ENCODE results near the gene STRN3. TPM values are rescaled to one million over a fixed set of nuclear protein-coding genes. Genes with fewer than 3 reads are reported as not detected.
A peak's percentile ranks its signal among the peaks of the same experiment; 100 is the strongest.
"Not testable (repeated sequence)": the region's sequence is repeated elsewhere in the genome, so short reads cannot be mapped to it uniquely, and the experiment has no call there.

Gene STRN3, protein sequence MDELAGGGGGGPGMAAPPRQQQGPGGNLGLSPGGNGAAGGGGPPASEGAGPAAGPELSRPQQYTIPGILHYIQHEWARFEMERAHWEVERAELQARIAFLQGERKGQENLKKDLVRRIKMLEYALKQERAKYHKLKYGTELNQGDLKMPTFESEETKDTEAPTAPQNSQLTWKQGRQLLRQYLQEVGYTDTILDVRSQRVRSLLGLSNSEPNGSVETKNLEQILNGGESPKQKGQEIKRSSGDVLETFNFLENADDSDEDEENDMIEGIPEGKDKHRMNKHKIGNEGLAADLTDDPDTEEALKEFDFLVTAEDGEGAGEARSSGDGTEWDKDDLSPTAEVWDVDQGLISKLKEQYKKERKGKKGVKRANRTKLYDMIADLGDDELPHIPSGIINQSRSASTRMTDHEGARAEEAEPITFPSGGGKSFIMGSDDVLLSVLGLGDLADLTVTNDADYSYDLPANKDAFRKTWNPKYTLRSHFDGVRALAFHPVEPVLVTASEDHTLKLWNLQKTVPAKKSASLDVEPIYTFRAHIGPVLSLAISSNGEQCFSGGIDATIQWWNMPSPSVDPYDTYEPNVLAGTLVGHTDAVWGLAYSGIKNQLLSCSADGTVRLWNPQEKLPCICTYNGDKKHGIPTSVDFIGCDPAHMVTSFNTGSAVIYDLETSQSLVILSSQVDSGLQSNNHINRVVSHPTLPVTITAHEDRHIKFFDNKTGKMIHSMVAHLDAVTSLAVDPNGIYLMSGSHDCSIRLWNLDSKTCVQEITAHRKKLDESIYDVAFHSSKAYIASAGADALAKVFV
- 4.9 TPM for polyA plus RNA-seq

DNA sequence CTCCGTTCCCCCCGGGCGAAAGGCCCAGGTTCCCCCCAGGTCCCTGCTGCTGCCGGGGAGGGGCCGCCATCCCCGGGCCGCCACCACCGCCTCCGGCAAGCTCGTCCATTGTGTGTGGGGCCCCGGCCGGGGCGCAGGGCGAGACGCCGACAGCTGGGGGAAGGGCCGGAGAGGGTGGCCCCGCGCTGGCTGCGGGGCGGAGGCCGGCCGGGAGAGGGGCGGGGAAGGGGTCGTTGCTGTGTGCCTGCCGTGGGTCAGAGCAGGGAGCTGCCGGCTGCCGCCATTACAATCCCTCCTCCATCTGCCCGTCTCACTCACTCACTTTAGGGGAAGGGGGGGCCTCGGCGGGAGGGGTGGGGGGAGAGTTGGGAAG, at the start of gene STRN3:
Gene STRN3 (minus strand): TSS at position 303 of the 373 bp plus-strand sequence. CDS start 194 bp downstream, at position 109.
- peaks cover 2% of the 10 kb centered on the region for H3K36me3 Mint-ChIP-seq
- H3K4me3 Mint-ChIP-seq, result peak within 1 kb of the TSS; percentile 97 to 99 (median 98)
- H3K27ac Mint-ChIP-seq, result peak within 1 kb of the TSS; percentile 94 to 98 (median 97)
- no peaks in the 10 kb centered on the region for H3K27me3 Mint-ChIP-seq
- no peaks in the 10 kb centered on the region for H3K9me3 Mint-ChIP-seq
- peaks cover 31 to 46% (median 34%) of the 10 kb centered on the region in 3 donors for H3K4me1 Mint-ChIP-seq

DNA sequence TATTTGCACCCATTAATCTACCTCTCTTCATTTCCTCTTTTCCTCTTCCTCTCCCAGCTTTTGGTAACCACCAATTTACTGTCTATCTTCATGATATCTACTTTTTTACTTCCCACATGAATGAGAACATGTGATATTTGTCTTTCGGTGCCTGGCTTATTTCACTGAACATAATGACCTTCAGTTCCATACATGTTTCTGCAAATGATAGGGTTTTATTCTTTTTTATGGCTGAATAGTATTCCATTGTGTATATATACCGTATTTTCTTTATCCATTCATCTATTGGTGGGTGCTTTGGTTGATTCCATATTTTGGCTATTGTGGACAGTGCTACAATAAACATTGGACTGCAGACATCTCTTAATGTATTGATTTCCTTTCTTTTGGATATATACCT, 49.0 kb upstream of the STRN3 start:
- Mint-ChIP-seq H3K36me3 (peaks cover 10% of the 10 kb centered on the region), H3K27me3 (no peaks in the 10 kb centered on the region), H3K27ac (peak overlapping the region in 1 of 3 donors; percentile 49)

DNA sequence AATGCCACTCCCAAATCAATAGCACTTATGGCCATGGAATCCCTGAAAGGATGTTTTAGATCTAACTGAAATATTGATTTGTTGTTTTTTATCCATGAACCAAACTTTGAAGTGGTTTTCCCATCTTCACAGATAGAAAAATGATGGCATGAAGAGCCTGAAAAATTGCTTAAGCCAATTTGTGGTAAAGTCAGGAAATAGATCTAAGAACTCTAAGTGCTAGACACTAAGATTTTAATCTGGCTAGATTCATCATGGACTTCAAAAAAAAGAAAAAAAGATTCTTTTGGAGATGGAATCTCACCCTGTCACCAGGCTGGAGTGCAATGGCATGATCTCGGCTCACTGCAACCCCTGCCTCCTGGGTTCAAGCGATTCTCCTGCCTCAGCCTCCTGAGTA, 45.0 kb upstream of the STRN3 start:
- Mint-ChIP-seq H3K27me3 (no peaks in the 10 kb centered on the region), H3K27ac (no peak overlapping the region), H3K9me3 (peaks cover 2 to 6% (median 4%) of the 10 kb centered on the region in 3 donors), H3K4me3 (no peak overlapping the region), H3K4me1 (peaks cover 0 to 2% (median 0%) of the 10 kb centered on the region in 3 donors), H3K36me3 (peaks cover 7% of the 10 kb centered on the region)

More for the DNA sequence above, 49.0 kb upstream of the STRN3 start:
- H3K4me1 Mint-ChIP-seq, result peaks cover 0 to 2% (median 0%) of the 10 kb centered on the region in 3 donors
- H3K9me3 Mint-ChIP-seq, result peaks cover 2 to 6% (median 4%) of the 10 kb centered on the region in 3 donors
- H3K4me3 Mint-ChIP-seq, result no peak overlapping the region

DNA sequence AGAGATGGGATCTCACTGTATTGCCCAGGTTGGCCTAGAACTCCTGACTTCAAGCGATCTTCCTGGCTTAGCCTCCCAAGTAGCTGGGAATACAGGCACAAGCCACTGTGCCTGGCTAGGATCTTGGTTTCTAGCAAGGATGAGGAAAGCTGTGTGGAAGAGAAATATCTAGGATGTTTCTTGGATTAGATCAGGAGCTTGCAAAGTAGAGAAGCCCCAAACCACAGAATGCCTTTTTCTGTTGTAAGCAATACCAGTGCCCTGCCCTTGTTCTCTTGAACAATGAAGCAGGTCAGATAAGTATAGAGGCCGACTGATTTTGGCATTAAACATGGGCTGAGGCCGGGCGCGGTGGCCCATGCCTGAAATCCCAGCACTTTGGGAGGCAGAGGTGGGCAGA, 44.3 kb upstream of the STRN3 start:
- Mint-ChIP-seq H3K36me3 (peaks cover 7% of the 10 kb centered on the region), H3K27ac (no peak overlapping the region), H3K9me3 (peaks cover 2 to 5% (median 4%) of the 10 kb centered on the region in 3 donors), H3K27me3 (no peaks in the 10 kb centered on the region), H3K4me3 (no peak overlapping the region), H3K4me1 (peaks cover 0 to 2% (median 0%) of the 10 kb centered on the region in 3 donors)

DNA sequence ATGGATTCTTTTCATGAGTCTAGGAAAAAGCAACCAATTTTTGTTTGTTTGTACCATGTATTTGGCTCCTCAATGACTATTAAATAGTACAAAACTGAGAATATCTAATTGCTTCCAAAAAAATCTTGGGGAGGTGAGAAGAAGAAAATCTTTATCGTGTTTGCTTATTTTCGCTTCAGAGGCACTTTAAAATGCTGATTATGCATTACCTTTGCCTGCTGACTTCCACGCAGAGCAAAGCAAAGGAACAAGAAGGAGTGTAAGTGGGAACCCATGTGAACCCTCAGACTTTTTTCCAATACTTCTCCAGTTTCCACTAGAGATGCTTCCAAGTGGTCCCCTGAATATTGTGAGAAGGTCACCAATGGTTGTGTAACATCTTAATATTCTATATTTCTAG, 43.2 kb upstream of the STRN3 start:
- H3K36me3 Mint-ChIP-seq, result peaks cover 2% of the 10 kb centered on the region
- H3K9me3 Mint-ChIP-seq, result no peaks in the 10 kb centered on the region
- H3K27ac Mint-ChIP-seq, result no peak overlapping the region
- no peak overlapping the region for H3K4me3 Mint-ChIP-seq
- H3K4me1 Mint-ChIP-seq, result peaks cover 0 to 2% (median 0%) of the 10 kb centered on the region in 3 donors
- H3K27me3 Mint-ChIP-seq, result no peaks in the 10 kb centered on the region

DNA sequence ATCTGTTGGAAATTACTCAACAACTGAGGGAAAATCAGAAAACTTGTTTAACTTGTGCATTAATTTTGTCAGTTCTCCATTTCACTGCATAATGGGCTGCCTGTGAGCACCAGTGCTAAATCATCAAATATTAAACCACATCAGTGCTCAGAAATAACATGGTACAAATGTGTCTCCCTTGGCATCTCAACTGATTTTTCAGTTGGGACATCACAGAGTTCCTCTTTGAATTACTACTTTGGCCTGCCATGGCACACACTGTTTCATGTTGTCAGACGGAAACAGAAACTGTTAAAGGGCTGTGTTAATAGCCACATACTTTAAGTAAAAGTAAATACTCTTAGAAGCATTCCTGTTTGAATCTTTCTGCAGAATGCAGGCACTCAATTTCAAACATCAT, 42.1 kb upstream of the STRN3 start:
- Mint-ChIP-seq H3K4me1 (peaks cover 0 to 2% (median 0%) of the 10 kb centered on the region in 3 donors), H3K36me3 (peaks cover 2% of the 10 kb centered on the region), H3K27me3 (no peaks in the 10 kb centered on the region), H3K9me3 (no peaks in the 10 kb centered on the region), H3K27ac (no peak overlapping the region), H3K4me3 (no peak overlapping the region)

DNA sequence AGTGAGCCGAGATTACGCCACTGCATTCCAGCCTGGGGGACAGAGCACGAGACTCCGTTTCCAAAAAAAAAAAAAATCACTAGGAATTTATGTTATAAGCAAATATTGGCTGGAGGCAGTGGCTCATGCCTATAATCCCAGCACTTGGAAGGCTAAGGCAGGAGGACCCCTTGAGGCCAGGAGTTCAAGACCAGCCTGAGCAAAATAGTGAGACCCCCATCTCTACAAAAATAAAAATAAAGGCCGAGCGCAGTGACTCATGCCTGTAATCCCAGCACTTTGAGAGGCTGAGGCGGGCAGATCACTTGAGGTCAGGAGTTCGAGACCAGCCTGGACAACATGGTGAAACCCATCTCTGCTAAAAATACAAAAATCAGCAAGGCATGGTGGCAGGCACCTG, 36.7 kb upstream of the STRN3 start:
- H3K27me3 Mint-ChIP-seq, H3K4me3 Mint-ChIP-seq, H3K36me3 Mint-ChIP-seq, H3K9me3 Mint-ChIP-seq, H3K27ac Mint-ChIP-seq: not testable (repeated sequence)
- peaks cover 0 to 12% (median 6%) of the 10 kb centered on the region in 3 donors for H3K4me1 Mint-ChIP-seq

DNA sequence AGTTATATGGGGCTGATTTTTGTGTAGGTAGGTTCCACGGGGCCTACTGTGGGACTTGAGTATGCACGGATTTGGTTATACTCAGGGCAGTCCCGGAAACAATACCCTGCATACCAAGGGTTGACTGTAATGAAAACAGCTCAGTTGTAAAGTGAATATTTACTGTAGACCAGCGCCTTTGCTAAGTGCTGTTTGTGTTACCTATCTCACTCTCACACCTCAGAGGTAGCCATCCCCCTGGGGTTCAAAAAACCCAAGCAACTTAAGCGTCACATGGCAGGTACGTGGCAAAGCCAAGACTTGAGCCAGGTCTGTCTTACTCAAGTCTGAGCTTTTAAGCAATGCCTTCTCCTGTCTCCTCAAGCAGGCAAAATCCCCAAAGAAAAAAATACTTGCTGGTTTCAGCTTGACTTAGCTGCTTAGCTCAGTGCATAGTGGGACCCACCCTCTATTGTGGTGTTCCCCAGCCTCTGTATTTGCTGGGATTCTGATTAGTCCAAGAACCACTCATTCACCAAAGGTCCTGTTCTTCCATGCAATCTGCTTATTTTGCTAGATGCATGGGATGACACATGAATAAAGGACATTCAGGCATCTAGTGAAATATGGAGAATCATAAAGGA, 34.2 kb upstream of the STRN3 start:
- Mint-ChIP-seq H3K27ac (no peak overlapping the region), H3K9me3 (peaks cover 0 to 2% (median 0%) of the 10 kb centered on the region in 3 donors), H3K4me1 (peaks cover 0 to 16% (median 11%) of the 10 kb centered on the region in 3 donors), H3K36me3 (peaks cover 8% of the 10 kb centered on the region), H3K27me3 (no peaks in the 10 kb centered on the region), H3K4me3 (no peak overlapping the region)

DNA sequence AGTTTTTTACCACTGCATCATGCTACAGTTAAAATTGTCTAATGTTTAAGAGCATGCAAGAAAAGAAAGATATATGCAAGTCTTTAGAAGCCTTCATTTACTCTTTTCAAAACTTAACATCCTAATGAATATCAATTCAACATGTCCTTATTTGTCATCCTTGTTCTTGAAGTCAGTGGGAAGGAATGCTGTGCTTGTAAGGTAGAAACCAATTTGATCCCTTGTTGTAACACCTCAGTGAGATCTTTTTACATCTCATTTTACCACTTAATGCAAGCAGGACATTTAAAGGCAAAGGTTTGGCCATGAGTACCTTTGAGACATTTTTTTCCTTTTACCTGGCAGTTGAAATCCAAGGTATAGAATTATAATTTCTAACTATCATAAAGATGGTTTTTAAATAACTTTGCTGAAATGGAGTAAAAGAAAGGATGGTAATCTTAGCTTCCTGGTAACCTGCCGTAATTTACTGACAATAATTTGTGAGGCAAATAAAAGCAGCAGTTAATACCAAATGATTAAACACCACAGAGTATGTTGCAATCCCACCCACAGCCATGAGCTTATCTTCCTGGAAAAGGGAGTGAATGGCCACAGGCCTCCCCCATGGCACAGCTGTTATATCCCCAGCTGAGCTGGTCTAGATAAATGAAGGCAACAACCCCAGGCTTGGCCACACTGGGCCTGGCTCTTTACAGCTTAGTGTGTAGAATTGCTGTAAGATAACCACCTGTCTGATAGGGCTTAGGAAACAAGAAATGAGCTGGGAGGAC, 33.2 kb upstream of the STRN3 start:
- Mint-ChIP-seq H3K4me1 (peaks cover 6 to 16% (median 11%) of the 10 kb centered on the region in 3 donors), H3K27me3 (no peaks in the 10 kb centered on the region), H3K27ac (peak overlapping the region in 1 of 3 donors; percentile 86), H3K9me3 (peaks cover 0 to 2% (median 0%) of the 10 kb centered on the region in 3 donors), H3K36me3 (peaks cover 8% of the 10 kb centered on the region), H3K4me3 (peak overlapping the region in 1 of 4 donors; percentile 61)

DNA sequence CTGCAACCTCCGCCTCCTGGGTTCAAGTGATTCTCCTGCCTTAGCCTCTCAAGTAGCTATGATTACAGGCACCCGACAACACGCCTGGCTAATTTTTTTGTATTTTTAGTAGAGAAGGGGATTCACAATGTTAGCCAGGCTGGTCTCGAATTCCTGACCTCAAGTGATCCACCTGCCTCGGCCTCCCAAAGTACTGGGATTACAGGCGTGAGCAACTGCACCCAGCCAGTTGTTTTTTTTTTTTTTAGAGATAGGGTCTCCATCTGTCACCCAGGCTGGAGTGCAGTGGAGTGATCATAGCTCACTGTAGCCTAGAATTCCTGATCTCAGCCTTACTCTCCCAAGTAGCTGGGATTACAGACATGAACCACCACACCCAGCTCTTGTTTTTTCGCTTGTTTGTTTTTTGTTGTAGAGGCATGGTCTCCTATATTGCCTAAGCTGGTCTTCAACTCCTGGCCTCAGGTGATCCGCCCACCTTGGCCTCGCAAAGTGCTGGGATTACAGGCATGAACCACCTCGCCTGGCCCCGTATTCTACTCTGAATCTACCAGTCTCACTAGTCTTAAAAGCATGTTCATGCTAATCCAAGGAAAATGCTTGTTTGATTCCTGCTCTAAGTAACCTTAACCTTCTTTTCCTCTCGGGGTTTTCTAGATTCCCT, 31.7 kb upstream of the STRN3 start:
- Mint-ChIP-seq H3K4me1 (peaks cover 6 to 16% (median 11%) of the 10 kb centered on the region in 3 donors), H3K27ac (no peak overlapping the region)

DNA sequence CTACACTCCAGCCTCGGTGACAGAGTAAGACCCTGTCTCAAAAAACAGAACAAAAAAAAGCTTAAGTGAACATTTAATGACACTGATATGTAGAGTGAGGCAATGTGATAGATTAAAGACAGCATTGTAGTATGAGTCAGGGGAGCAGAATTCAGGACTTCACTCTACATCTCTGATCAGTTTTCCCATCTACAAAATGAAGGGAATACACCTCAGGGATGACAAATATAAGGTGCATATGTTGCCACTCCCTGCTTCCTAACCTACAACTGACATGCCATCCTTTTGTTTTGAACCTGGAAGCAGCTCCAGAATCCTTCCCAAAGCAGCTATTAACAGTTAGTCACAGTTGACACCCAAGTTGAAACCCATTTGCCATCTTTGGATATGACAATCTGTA, 30.9 kb upstream of the STRN3 start:
- peaks cover 11% of the 10 kb centered on the region for H3K36me3 Mint-ChIP-seq
- no peak overlapping the region for H3K4me3 Mint-ChIP-seq
- peaks cover 6 to 16% (median 11%) of the 10 kb centered on the region in 3 donors for H3K4me1 Mint-ChIP-seq
- no peaks in the 10 kb centered on the region for H3K27me3 Mint-ChIP-seq
- peaks cover 0 to 2% (median 0%) of the 10 kb centered on the region in 3 donors for H3K9me3 Mint-ChIP-seq
- no peak overlapping the region for H3K27ac Mint-ChIP-seq

More for the DNA sequence above, 31.7 kb upstream of the STRN3 start:
- Mint-ChIP-seq H3K4me3 (no peak overlapping the region), H3K36me3 (peaks cover 11% of the 10 kb centered on the region), H3K9me3 (peaks cover 0 to 2% (median 0%) of the 10 kb centered on the region in 3 donors), H3K27me3 (no peaks in the 10 kb centered on the region)

DNA sequence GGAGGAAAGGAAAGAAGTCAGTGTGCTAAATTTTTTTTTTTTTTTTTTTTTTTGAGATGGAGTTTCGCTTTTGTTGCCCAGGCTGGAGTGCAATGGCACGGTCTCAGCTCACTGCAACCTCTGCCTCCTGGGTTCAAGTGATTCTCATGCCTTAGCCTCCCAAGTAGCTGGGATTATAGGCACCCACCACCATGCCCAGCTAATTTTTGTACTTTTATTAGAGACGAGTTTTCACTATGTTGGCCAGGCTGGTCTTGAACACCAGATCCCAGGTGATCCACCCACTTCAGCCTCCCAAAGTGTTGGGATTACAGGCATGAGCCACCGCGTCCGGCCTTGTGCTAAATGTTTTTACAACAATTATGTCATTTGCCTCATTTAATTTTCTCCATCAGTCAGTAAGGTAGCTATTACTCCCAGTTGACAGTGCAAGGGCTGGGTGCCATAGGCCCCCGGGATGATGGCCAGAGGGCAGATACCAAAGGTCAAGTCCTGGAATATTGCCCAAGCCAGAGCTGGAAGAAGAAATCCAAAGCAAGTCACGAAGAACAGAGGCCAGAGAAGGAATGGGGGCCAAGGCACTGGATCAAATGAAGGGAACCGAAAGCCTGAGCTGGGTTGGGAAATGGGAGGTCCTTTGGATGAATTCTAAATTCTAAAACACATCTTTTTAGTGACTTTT, 26.9 kb upstream of the STRN3 start:
- not testable (repeated sequence) for H3K27me3 Mint-ChIP-seq, H3K36me3 Mint-ChIP-seq, H3K4me1 Mint-ChIP-seq, H3K9me3 Mint-ChIP-seq, H3K4me3 Mint-ChIP-seq, H3K27ac Mint-ChIP-seq

DNA sequence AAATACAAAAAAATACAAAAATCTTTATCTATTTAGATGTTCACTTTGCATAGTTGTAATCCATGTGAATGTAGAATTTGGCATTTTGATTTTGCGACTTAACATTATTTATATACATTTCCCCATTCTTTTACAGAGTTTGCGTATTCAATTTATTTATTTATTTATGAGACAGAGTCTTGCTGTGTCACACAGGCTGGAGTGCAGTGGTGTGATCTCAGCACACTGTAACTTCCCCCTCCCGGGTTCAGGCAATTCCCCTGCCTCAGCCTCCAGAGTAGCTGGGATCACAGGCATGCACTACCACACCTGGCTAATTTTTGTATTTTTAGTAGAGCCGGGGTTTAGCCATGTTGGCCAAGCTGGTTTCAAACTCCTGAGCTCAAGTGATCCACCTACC, 25.3 kb upstream of the STRN3 start:
- peaks cover 4 to 10% (median 5%) of the 10 kb centered on the region in 3 donors for H3K4me1 Mint-ChIP-seq
- no peak overlapping the region for H3K4me3 Mint-ChIP-seq
- H3K27ac Mint-ChIP-seq, result no peak overlapping the region
- no peaks in the 10 kb centered on the region for H3K27me3 Mint-ChIP-seq
- peaks cover 0 to 1% (median 0%) of the 10 kb centered on the region in 3 donors for H3K9me3 Mint-ChIP-seq
- H3K36me3 Mint-ChIP-seq, result peaks cover 3% of the 10 kb centered on the region

All from IgD-negative memory B cell (primary cell).